Mesenchymal stem cell (in vitro differentiated cells and primary cell): ENCODE results near the gene GZMH.

ENCODE experiments used
- DNase-seq: peaks from one replicate; pipeline ENCODE4 v3.0.0-alpha.2; 2013
- H2AFZ ChIP-seq: one replicate; pipeline ENCODE4 v1.6.1; 2013; ENCODE audit warnings: low read depth, mild to moderate bottlenecking, control low read depth, inconsistent platforms, low read length, moderate library complexity
- H2AK5ac ChIP-seq: 2 replicates; pipeline ENCODE4 v1.6.1; 2013; ENCODE audit warnings: low read length, moderate library complexity, mild to moderate bottlenecking, inconsistent platforms; ENCODE audit not compliant: severe bottlenecking
- H2BK120ac ChIP-seq: one replicate; pipeline ENCODE4 v1.6.1; 2013; ENCODE audit warnings: low read depth, mild to moderate bottlenecking, inconsistent platforms, low read length, moderate library complexity
- H2BK12ac ChIP-seq, 2 experiments: one replicate each; pipeline ENCODE4 v1.6.1; 2013; ENCODE audit warnings: inconsistent platforms in 2 of 2, low read length in 2 of 2, mild to moderate bottlenecking in 2 of 2, moderate library complexity in 2 of 2, control low read depth in 1 of 2
- H2BK15ac ChIP-seq: one replicate; pipeline ENCODE4 v1.6.1; 2013; ENCODE audit warnings: mild to moderate bottlenecking, low read depth, inconsistent platforms; ENCODE audit not compliant: poor library complexity, severe bottlenecking
- H2BK5ac ChIP-seq: 2 replicates; pipeline ENCODE4 v1.6.1; 2013; ENCODE audit warnings: low read depth, mild to moderate bottlenecking, low read length, control low read depth, inconsistent platforms; ENCODE audit not compliant: poor library complexity, severe bottlenecking
- H3K14ac ChIP-seq, 2 experiments: one replicate each; pipeline ENCODE4 v1.6.1; 2013; ENCODE audit warnings: inconsistent platforms in 2 of 2, low read length in 2 of 2, control low read depth in 1 of 2, mild to moderate bottlenecking in 1 of 2, moderate library complexity in 1 of 2
- H3K18ac ChIP-seq, 2 experiments: one replicate each; pipeline ENCODE4 v1.6.1; 2013; ENCODE audit warnings: inconsistent platforms in 2 of 2, low read length in 2 of 2, control low read depth in 1 of 2, low read depth in 1 of 2, mild to moderate bottlenecking in 1 of 2
- H3K23ac ChIP-seq, 2 experiments: one replicate each; pipeline ENCODE4 v1.6.1; 2013; ENCODE audit warnings: inconsistent platforms in 2 of 2, low read length in 2 of 2, mild to moderate bottlenecking in 2 of 2, moderate library complexity in 2 of 2, control low read depth in 1 of 2
- H3K27ac ChIP-seq: 2 replicates; pipeline ENCODE4 v1.5.1; 2013; ENCODE audit warnings: mild to moderate bottlenecking, moderate library complexity, low read length, control low read depth, inconsistent platforms; ENCODE audit not compliant: poor library complexity, severe bottlenecking
- H3K27me3 ChIP-seq, 2 experiments: 2 replicates each; pipeline versions ENCODE4 v1.6.1 to v1.7.0; 2013; ENCODE audit warnings: low read length in 2 of 2, mild to moderate bottlenecking in 2 of 2, moderate library complexity in 2 of 2, control low read depth in 1 of 2, inconsistent platforms in 1 of 2; ENCODE audit not compliant: control insufficient read depth in 1 of 2, insufficient read depth in 1 of 2
- H3K36me3 ChIP-seq, 2 experiments: 2 replicates each; pipeline versions ENCODE4 v1.6.1 to v1.7.0; 2013; ENCODE audit warnings: low read length in 2 of 2, control low read depth in 1 of 2, inconsistent platforms in 1 of 2, low read depth in 1 of 2, mild to moderate bottlenecking in 1 of 2; ENCODE audit not compliant: insufficient read depth in 2 of 2, control insufficient read depth in 1 of 2
- H3K4ac ChIP-seq, 2 experiments: one replicate each; pipeline ENCODE4 v1.6.1; 2013; ENCODE audit warnings: inconsistent platforms in 2 of 2, low read length in 2 of 2, mild to moderate bottlenecking in 2 of 2, moderate library complexity in 2 of 2, control low read depth in 1 of 2, low read depth in 1 of 2
- H3K4me1 ChIP-seq: 2 replicates; pipeline ENCODE4 v1.6.1; 2013; ENCODE audit warnings: low read depth, low read length, control low read depth; ENCODE audit not compliant: control insufficient read depth, insufficient read depth
- H3K4me2 ChIP-seq: 2 replicates; pipeline ENCODE4 v1.6.1; 2013; ENCODE audit warnings: low read length, mild to moderate bottlenecking, inconsistent platforms; ENCODE audit not compliant: poor library complexity, severe bottlenecking
- H3K4me3 ChIP-seq, 2 experiments: 2 replicates each; pipeline versions ENCODE4 v1.5.1 to v1.7.0; 2013; ENCODE audit warnings: low read length in 2 of 2, mild to moderate bottlenecking in 2 of 2, control low read depth in 1 of 2, low read depth in 1 of 2; ENCODE audit not compliant: insufficient read depth in 1 of 2
- H3K79me1 ChIP-seq: replicated peaks from 2 replicates; pipeline ENCODE4 v1.6.1; 2013; ENCODE audit warnings: mild to moderate bottlenecking, control low read depth, low read length, inconsistent platforms; ENCODE audit not compliant: poor library complexity, severe bottlenecking
- H3K9ac ChIP-seq: 2 replicates; pipeline ENCODE4 v1.7.0; 2013; ENCODE audit warnings: mild to moderate bottlenecking, low read length, moderate library complexity
- H3K9me3 ChIP-seq: 2 replicates; pipeline ENCODE4 v1.7.0; 2013; ENCODE audit warnings: mild to moderate bottlenecking, low read length; ENCODE audit not compliant: control insufficient read depth
- H4K8ac ChIP-seq: one replicate; pipeline ENCODE4 v1.6.1; 2013; ENCODE audit warnings: inconsistent platforms, mild to moderate bottlenecking, low read length, moderate library complexity
- H4K91ac ChIP-seq: one replicate; pipeline ENCODE4 v1.6.1; 2013; ENCODE audit warnings: mild to moderate bottlenecking, low read length, inconsistent platforms
- WGBS: methylation state at CpG from one replicate; pipeline ENCODE4 v1.1.7; 2013; ENCODE audit warnings: mixed read lengths; 5-methylcytosine and 5-hydroxymethylcytosine counted together

The GZMH gene

DNA sequence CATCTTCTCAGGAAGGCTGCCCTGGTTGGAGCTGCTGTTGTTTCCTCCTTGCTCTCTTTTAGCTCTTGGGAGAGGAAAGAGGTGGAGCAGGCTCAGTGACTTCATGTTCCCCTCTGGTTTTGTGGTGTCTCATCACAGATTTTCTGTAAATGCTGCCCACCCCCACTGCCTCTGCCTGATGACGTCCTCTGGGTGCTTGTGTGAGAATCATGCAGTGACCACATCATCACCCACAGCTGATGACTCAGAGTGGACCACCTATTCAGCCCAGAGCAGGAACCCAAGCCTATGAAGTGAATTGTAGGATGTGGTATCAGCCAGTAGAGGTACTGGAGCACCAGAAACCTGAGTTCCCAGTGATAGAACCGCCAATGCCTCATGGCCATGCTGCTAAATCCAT is 24.7 kb upstream of the GZMH start, which contains the start of gene GZMB:
Gene GZMB (minus strand): TSS at position 33 of the 400 bp plus-strand sequence. CDS start 30 bp downstream, at position 3.
- H3K14ac ChIP-seq = no peak within 1 kb of the TSS
- DNase-seq = no peak
- H2BK12ac ChIP-seq = no peak within 1 kb of the TSS
- 4% methylated on average over 2 of the region's 2 CpGs for WGBS
- no peak within 1 kb of the TSS for H3K23ac ChIP-seq
- H3K9me3 ChIP-seq = no peaks in the 10 kb centered on the region
- no peak within 1 kb of the TSS for H2AK5ac ChIP-seq
- H3K27me3 ChIP-seq = no peaks in the 10 kb centered on the region
- H2BK15ac ChIP-seq = no peak within 1 kb of the TSS
- no peaks in the 10 kb centered on the region for H3K4me1 ChIP-seq
- H3K9ac ChIP-seq = no peak within 1 kb of the TSS
- H3K4me3 ChIP-seq = no peak within 1 kb of the TSS
- no peaks in the 10 kb centered on the region for H3K79me1 ChIP-seq
- H2BK5ac ChIP-seq = no peak within 1 kb of the TSS
- H3K4me2 ChIP-seq = no peak within 1 kb of the TSS
- no peak within 1 kb of the TSS for H4K91ac ChIP-seq
- H3K27ac ChIP-seq = no peak within 1 kb of the TSS
- H3K18ac ChIP-seq = no peak within 1 kb of the TSS
- H2AFZ ChIP-seq = no peak within 1 kb of the TSS
- no peak within 1 kb of the TSS for H2BK120ac ChIP-seq
- no peaks in the 10 kb centered on the region for H3K36me3 ChIP-seq
- no peak within 1 kb of the TSS for H4K8ac ChIP-seq
- no peak within 1 kb of the TSS for H3K4ac ChIP-seq

DNA sequence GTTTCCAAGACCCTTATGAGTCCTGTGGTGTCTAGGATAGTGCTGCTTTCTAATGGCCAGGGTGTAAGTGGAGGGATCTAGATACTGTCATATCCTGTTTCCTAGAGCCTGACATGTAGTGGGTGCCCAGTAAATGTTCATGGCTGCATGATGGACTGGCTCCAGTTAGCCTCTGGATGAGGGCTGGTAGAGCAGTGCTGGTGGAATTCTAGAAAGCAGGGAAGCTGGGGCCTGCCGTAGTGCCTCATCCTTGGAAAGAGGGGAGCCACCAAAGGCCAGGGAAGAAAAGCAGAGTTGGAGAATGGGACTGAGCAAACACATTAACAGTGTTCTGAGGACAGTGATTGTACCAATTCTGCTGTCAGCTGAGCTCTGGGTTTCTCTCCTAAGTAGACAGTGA is 23.9 kb upstream of the GZMH start:
- no peaks in the 10 kb centered on the region for H3K27me3 ChIP-seq
- WGBS = 79% methylated on average over 1 of the region's 1 CpG
- no peak overlapping the region for H2BK120ac ChIP-seq
- H3K4me3 ChIP-seq = no peak overlapping the region
- no peak overlapping the region for H4K8ac ChIP-seq
- no peak overlapping the region for H3K4ac ChIP-seq
- H2AFZ ChIP-seq = no peak overlapping the region
- H3K9ac ChIP-seq = no peak overlapping the region
- no peak overlapping the region for H3K18ac ChIP-seq
- no peak overlapping the region for H2BK15ac ChIP-seq
- H3K4me2 ChIP-seq = no peak overlapping the region
- no peak for DNase-seq
- no peak overlapping the region for H4K91ac ChIP-seq
- no peaks in the 10 kb centered on the region for H3K9me3 ChIP-seq
- H3K14ac ChIP-seq = no peak overlapping the region
- no peak overlapping the region for H3K27ac ChIP-seq
- no peak overlapping the region for H2BK5ac ChIP-seq
- H3K79me1 ChIP-seq = no peaks in the 10 kb centered on the region
- no peak overlapping the region for H2AK5ac ChIP-seq
- no peaks in the 10 kb centered on the region for H3K36me3 ChIP-seq
- H2BK12ac ChIP-seq = no peak overlapping the region
- no peaks in the 10 kb centered on the region for H3K4me1 ChIP-seq
- H3K23ac ChIP-seq = no peak overlapping the region

DNA sequence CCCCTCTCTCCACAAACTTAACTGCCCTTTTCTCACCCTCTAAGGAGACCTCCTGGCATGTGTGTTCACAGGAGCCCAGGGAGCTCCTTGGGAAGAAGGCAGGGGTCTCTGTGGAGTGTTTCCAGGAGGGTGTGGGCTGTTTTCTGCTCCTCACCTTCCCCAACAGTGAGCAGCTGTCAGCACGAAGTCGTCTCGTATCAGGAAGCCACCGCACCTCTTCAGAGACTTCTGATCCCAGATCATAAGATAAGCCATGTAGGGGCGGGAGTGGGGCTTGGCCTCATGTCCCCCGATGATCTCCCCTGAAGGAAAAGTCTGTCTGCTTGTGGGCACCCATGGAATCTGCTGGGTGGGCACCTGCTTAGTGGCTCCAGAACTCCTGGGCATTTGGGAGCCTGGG is 23.3 kb upstream of the GZMH start:
- Histone ChIP-seq H2BK12ac (no peak overlapping the region), H2AFZ (no peak overlapping the region), H3K27me3 (no peaks in the 10 kb centered on the region), H3K23ac (no peak overlapping the region), H3K36me3 (no peaks in the 10 kb centered on the region), H2BK5ac (no peak overlapping the region), H3K18ac (no peak overlapping the region), H4K8ac (no peak overlapping the region), H2AK5ac (no peak overlapping the region), H4K91ac (no peak overlapping the region), H3K4me2 (no peak overlapping the region), H3K79me1 (no peaks in the 10 kb centered on the region), H3K4me1 (no peaks in the 10 kb centered on the region), H3K14ac (no peak overlapping the region), H3K4ac (no peak overlapping the region), H2BK120ac (no peak overlapping the region), H3K4me3 (no peak overlapping the region), H3K9ac (no peak overlapping the region), H2BK15ac (no peak overlapping the region), H3K9me3 (no peaks in the 10 kb centered on the region), H3K27ac (no peak overlapping the region)
- WGBS = 57% methylated on average over 6 of the region's 6 CpGs
- DNase-seq = no peak

DNA sequence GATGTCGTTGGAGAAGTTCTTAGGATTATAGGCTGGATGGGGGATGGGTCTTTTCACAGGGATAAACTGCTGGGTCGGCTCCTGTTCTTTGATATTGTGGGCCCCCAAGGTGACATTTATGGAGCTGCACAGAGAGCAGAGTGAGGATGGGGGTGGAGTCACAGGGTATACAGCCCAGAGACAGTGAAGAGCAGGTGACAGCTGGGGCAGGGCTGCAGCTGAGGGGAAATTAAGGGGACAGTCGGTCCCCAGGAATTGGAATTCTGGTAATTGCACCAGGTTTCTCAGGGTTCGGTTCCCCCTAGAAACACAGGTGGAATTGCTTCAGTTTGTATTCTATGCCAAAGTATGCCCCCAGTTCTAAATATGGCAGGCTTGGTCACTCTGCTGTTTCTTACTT is 22.9 kb upstream of the GZMH start:
- no peak overlapping the region for H2BK5ac ChIP-seq
- H2AK5ac ChIP-seq = no peak overlapping the region
- no peak overlapping the region for H3K27ac ChIP-seq
- H2BK15ac ChIP-seq = no peak overlapping the region
- no peaks in the 10 kb centered on the region for H3K27me3 ChIP-seq
- 57% methylated on average over 4 of the region's 4 CpGs for WGBS
- H2AFZ ChIP-seq = no peak overlapping the region
- H3K9ac ChIP-seq = no peak overlapping the region
- no peaks in the 10 kb centered on the region for H3K79me1 ChIP-seq
- H3K4me1 ChIP-seq = no peaks in the 10 kb centered on the region
- no peaks in the 10 kb centered on the region for H3K9me3 ChIP-seq
- no peak overlapping the region for H3K4ac ChIP-seq
- no peaks in the 10 kb centered on the region for H3K36me3 ChIP-seq
- no peak for DNase-seq
- H3K18ac ChIP-seq = no peak overlapping the region
- no peak overlapping the region for H4K91ac ChIP-seq
- H3K14ac ChIP-seq = no peak overlapping the region
- no peak overlapping the region for H2BK12ac ChIP-seq
- no peak overlapping the region for H2BK120ac ChIP-seq
- H3K23ac ChIP-seq = no peak overlapping the region
- no peak overlapping the region for H3K4me2 ChIP-seq
- no peak overlapping the region for H3K4me3 ChIP-seq
- no peak overlapping the region for H4K8ac ChIP-seq
